ENCODE results near the gene MAP2K6. TPM values are rescaled to one million over a fixed set of nuclear protein-coding genes. Genes with fewer than 3 reads are reported as not detected.

Gene MAP2K6
- total RNA-seq, 1 experiment from 2014 or later, result 17.7 TPM

DNA sequence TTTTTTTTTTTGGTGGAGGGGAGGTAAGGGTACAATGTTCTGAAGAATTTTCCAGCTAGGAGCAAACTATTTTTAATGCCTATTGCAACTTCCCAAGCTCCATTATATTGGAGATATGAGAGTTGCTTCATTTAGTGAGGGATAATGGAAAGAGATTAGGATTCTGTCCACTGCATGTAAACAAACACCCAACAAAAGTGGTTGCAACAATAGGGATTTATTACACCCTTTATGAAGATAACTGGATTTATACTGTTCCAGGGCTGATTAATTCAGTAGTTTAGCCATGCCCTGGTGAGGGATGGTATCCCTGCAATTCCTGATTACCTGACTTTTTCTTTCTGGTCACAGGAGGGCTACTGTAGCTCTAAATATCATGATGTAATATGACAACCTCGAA is 40.5 kb downstream of the MAP2K6 start:
- Histone ChIP-seq H3K79me1 (ENCODE audit: insufficient read depth, low read depth, low read length, poor library complexity, severe bottlenecking) (no peaks in the 10 kb centered on the region), H3K4me2 (ENCODE audit: insufficient read depth, insufficient read length, low read length) (no peak overlapping the region), H2BK120ac (ENCODE audit: low read depth, low read length, poor library complexity, severe bottlenecking) (no peak overlapping the region), H3K56ac (ENCODE audit: insufficient read length, low read depth, low read length) (no peak overlapping the region), H3K18ac (ENCODE audit: insufficient read length, low read depth, low read length) (no peak overlapping the region), H3T11ph (ENCODE audit: low read length) (no peak overlapping the region), H3K23me2 (ENCODE audit: insufficient read length, low read depth, low read length, poor library complexity, severe bottlenecking) (no peaks in the 10 kb centered on the region), H3K4ac (ENCODE audit: low read depth, low read length) (no peak overlapping the region), H3K14ac (ENCODE audit: insufficient read depth, low read length) (no peak overlapping the region), H2AK5ac (ENCODE audit: insufficient read length, low read length) (no peak overlapping the region), H2BK12ac (ENCODE audit: insufficient read length, low read depth, low read length) (no peak overlapping the region), H4K20me1 (ENCODE audit: control insufficient read depth, insufficient read depth, insufficient read length) (no peaks in the 10 kb centered on the region), H4K91ac (ENCODE audit: insufficient read length, low read depth, low read length) (no peak overlapping the region), H4K8ac (replicated peaks; ENCODE audit: insufficient read length, low read depth, low read length) (no peak overlapping the region), H3K23ac (ENCODE audit: insufficient read length, low read depth, low read length) (no peak overlapping the region), H4K5ac (ENCODE audit: insufficient read length, low read depth, low read length) (no peak overlapping the region), H2AFZ (ENCODE audit: low read length) (no peak overlapping the region), H3K79me2 (ENCODE audit: insufficient read depth, low read length) (no peaks in the 10 kb centered on the region), H3K27me3 (ENCODE audit: insufficient read depth, low read length) (no peaks in the 10 kb centered on the region), H3K27ac (ENCODE audit: insufficient read length, low read depth, low read length) (no peak overlapping the region), H3K9me3 (ENCODE audit: control insufficient read depth, low read depth, low read length) (no peaks in the 10 kb centered on the region), H2BK5ac (ENCODE audit: insufficient read length, low read length) (no peak overlapping the region), H3K9ac (ENCODE audit: extremely low read depth, insufficient read length, low read length) (no peak overlapping the region), H2BK20ac (ENCODE audit: low read depth, low read length, poor library complexity, severe bottlenecking) (no peak overlapping the region), H3K4me1 (ENCODE audit: insufficient read depth, low read length) (peaks cover 17% of the 10 kb centered on the region; the same call in 1 of the 2 replicates), H2BK15ac (ENCODE audit: low read depth, low read length) (no peak overlapping the region)
- Mint-ChIP-seq H3K27me3 (ENCODE audit: low read depth) (no peaks in the 10 kb centered on the region), H3K4me3 (no peak overlapping the region), H3K4me1 (peaks cover 52 to 54% of the 10 kb centered on the region in 2 experiments), H3K9me3 (no peaks in the 10 kb centered on the region), H3K27ac (no peak overlapping the region), H3K36me3 (ENCODE audit: insufficient read depth in 1 of 3, low read depth in 3 of 3) (peaks cover 1 to 5% (median 2%) of the 10 kb centered on the region in 3 experiments; a peak in 4 of 7 replicates)
- TF ChIP-seq, protein P1, sequence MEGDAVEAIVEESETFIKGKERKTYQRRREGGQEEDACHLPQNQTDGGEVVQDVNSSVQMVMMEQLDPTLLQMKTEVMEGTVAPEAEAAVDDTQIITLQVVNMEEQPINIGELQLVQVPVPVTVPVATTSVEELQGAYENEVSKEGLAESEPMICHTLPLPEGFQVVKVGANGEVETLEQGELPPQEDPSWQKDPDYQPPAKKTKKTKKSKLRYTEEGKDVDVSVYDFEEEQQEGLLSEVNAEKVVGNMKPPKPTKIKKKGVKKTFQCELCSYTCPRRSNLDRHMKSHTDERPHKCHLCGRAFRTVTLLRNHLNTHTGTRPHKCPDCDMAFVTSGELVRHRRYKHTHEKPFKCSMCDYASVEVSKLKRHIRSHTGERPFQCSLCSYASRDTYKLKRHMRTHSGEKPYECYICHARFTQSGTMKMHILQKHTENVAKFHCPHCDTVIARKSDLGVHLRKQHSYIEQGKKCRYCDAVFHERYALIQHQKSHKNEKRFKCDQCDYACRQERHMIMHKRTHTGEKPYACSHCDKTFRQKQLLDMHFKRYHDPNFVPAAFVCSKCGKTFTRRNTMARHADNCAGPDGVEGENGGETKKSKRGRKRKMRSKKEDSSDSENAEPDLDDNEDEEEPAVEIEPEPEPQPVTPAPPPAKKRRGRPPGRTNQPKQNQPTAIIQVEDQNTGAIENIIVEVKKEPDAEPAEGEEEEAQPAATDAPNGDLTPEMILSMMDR (conservative IDR thresholded peaks at IDR 0.05), result no peak
- DNase-seq, result no peak
- WGBS (ENCODE audit: extremely low coverage, insufficient read length, low lambda C conversion rate), result no CpG with 5 or more reads among the region's 1 CpG
